Stimulated activated CD4-positive, alpha-beta T cell treated with anti-CD3 and anti-CD28 coated beads, Interleukin-1b, Interleukin-23, amount 100 ng/mL, for 48 hours (primary cell): ENCODE results near the gene SPAG17.
A peak's percentile ranks its signal among the peaks of the same experiment; 100 is the strongest.

Experiments used
- DNase-seq: peaks from one replicate; pipeline ENCODE4 v3.0.0-alpha.2; 2020

Gene SPAG17

GRCh38 chr1:118185084-118185832, at the start of gene SPAG17:
TSS of gene SPAG17 (minus strand) at chr1:118185228. CDS start at chr1:118185157, 71 bp downstream.
- peak; percentile 8 for DNase-seq

GRCh38 chr1:118225471-118225870, 40.4 kb upstream of the SPAG17 start:
- no peak for DNase-seq

- no peak for DNase-seq
Measured at GRCh38 chr1:118223426-118223825, 38.4 kb upstream of the SPAG17 start.

GRCh38 chr1:118219438-118219837, 34.4 kb upstream of the SPAG17 start:
- DNase-seq: no peak

GRCh38 chr1:118217141-118217838, 32.3 kb upstream of the SPAG17 start:
- DNase-seq: no peak

GRCh38 chr1:118214866-118215265, 29.8 kb upstream of the SPAG17 start:
- DNase-seq: no peak

GRCh38 chr1:118210723-118211110, 25.7 kb upstream of the SPAG17 start:
- DNase-seq: no peak

- DNase-seq: no peak
Measured at GRCh38 chr1:118210051-118210722, 25.2 kb upstream of the SPAG17 start.

GRCh38 chr1:118209648-118210047, 24.6 kb upstream of the SPAG17 start:
- DNase-seq: no peak

GRCh38 chr1:118206966-118207365, 21.9 kb upstream of the SPAG17 start:
- DNase-seq: no peak

- no peak for DNase-seq
Measured at GRCh38 chr1:118204648-118205047, 19.6 kb upstream of the SPAG17 start.

- DNase-seq: no peak
Measured at GRCh38 chr1:118204105-118204504, 19.1 kb upstream of the SPAG17 start.

- DNase-seq: no peak
Measured at GRCh38 chr1:118202076-118202608, 17.1 kb upstream of the SPAG17 start.

- no peak for DNase-seq
Measured at GRCh38 chr1:118201524-118201923, 16.5 kb upstream of the SPAG17 start.

- no peak for DNase-seq
Measured at GRCh38 chr1:118200836-118201235, 15.8 kb upstream of the SPAG17 start.

GRCh38 chr1:118190561-118190960, 5.5 kb upstream of the SPAG17 start:
- DNase-seq: no peak

GRCh38 chr1:118189564-118189963, 4.5 kb upstream of the SPAG17 start:
- DNase-seq: no peak

- no peak for DNase-seq
Measured at GRCh38 chr1:118188411-118188810, 3.4 kb upstream of the SPAG17 start.

GRCh38 chr1:118186026-118186425, 998 bp upstream of the SPAG17 start:
- no peak for DNase-seq

- DNase-seq: no peak
Measured at GRCh38 chr1:118184739-118185083, 317 bp downstream of the SPAG17 start.

- no peak for DNase-seq
Measured at GRCh38 chr1:118183586-118183985, 1.4 kb downstream of the SPAG17 start.

- no peak for DNase-seq
Measured at GRCh38 chr1:118177998-118178397, 7.0 kb downstream of the SPAG17 start.

- no peak for DNase-seq
Measured at GRCh38 chr1:118169016-118169415, 16.0 kb downstream of the SPAG17 start.

- DNase-seq: no peak
Measured at GRCh38 chr1:118160806-118161205, 24.2 kb downstream of the SPAG17 start.
